PFSK-1 (cell line): ENCODE measurements around the gene ADIPOQ.

Experiments used
- FOXP2 ChIP-seq: optimal IDR thresholded peaks from 2 replicates; pipeline ENCODE3; 2011; ENCODE audit warnings: borderline replicate concordance, control low read depth, inconsistent platforms; ENCODE audit not compliant: insufficient read depth; ENCODE audit errors: extremely low read length, extremely low read depth
- POLR2AphosphoS5 ChIP-seq: IDR thresholded peaks from 2 replicates; pipeline ENCODE4 v1.6.1; 2012; ENCODE audit warnings: low read depth, mild to moderate bottlenecking, control low read depth, low read length, moderate library complexity
- REST ChIP-seq, 2 experiments: IDR thresholded peaks; 2 replicates each; pipeline versions ENCODE4 v1.6.1 to v1.8.0; 2011 to 2012; ENCODE audit warnings: low read depth in 2 of 2, low read length in 2 of 2, control low read depth in 1 of 2, inconsistent platforms in 1 of 2, mild to moderate bottlenecking in 1 of 2, moderate library complexity in 1 of 2; ENCODE audit not compliant: insufficient read depth in 1 of 2
- SIN3A ChIP-seq: IDR thresholded peaks from 2 replicates; pipeline ENCODE4 v1.6.1; 2012; ENCODE audit warnings: mild to moderate bottlenecking, low read length, moderate library complexity, borderline replicate concordance; ENCODE audit not compliant: insufficient read depth
- TAF1 ChIP-seq: IDR thresholded peaks from 2 replicates; pipeline ENCODE4 v1.6.1; 2012; ENCODE audit warnings: low read length, control low read depth, borderline replicate concordance; ENCODE audit not compliant: insufficient read depth

- no peak for TF ChIP-seq REST (IDR thresholded peaks at IDR 0.05; ENCODE audit: insufficient read depth in 1 of 2, low read depth in 2 of 2, low read length in 2 of 2)
- no peak for TF ChIP-seq SIN3A
- TF ChIP-seq TAF1, result no peak
- TF ChIP-seq POLR2AphosphoS5, result no peak
- TF ChIP-seq FOXP2, result no peak
Observed at GRCh38 chr3:186815435-186815834, 27.1 kb upstream of the ADIPOQ start.
